Fibroblast of mammary gland (primary cell): ENCODE results near the gene CDHR3.
"Not testable (repeated sequence)": the region's sequence is repeated elsewhere in the genome, so short reads cannot be mapped to it uniquely, and the experiment has no call there.

Experiments used
- DNase-seq: peaks from one replicate; pipeline ENCODE4 v3.0.0-alpha.2; 2010; ENCODE audit warnings: low read depth
- H3K4me3 ChIP-seq: 2 replicates; pipeline ENCODE4 v1.5.1; 2011; ENCODE audit warnings: low read depth, mild to moderate bottlenecking, low read length, moderate library complexity; ENCODE audit not compliant: control insufficient read depth
- CTCF ChIP-seq: conservative IDR thresholded peaks from 2 replicates; pipeline ENCODE4 v1.5.1; 2011; ENCODE audit warnings: low read depth, low read length, inconsistent platforms; ENCODE audit not compliant: control insufficient read depth, insufficient read depth

CDHR3 gene

GRCh38 chr7:106003525-106004064 is 40.5 kb downstream of the CDHR3 start:
- TF ChIP-seq CTCF, result no peak
- DNase-seq, result no peak
- H3K4me3 ChIP-seq, result no peak overlapping the region

- DNase-seq, result no peak
- no peak overlapping the region for H3K4me3 ChIP-seq
- no peak for TF ChIP-seq CTCF
These were observed 43.8 kb downstream of the CDHR3 start for GRCh38 chr7:106006906-106007305.

GRCh38 chr7:106007796-106008195 is 44.7 kb downstream of the CDHR3 start:
- DNase-seq, H3K4me3 ChIP-seq: not testable (repeated sequence)

GRCh38 chr7:106009503-106010226 is 46.6 kb downstream of the CDHR3 start:
- TF ChIP-seq CTCF, result peak; percentile 68
- peak; percentile 98 for DNase-seq
- H3K4me3 ChIP-seq, result no peak overlapping the region

GRCh38 chr7:106010331-106010730 is 47.3 kb downstream of the CDHR3 start:
- no peak overlapping the region for H3K4me3 ChIP-seq
- no peak for TF ChIP-seq CTCF
- peak; percentile 29 for DNase-seq

- DNase-seq, result no peak
- H3K4me3 ChIP-seq, result no peak overlapping the region
- no peak for TF ChIP-seq CTCF
These were observed 47.8 kb downstream of the CDHR3 start for GRCh38 chr7:106010866-106011265.

GRCh38 chr7:106012184-106012583 is 49.1 kb downstream of the CDHR3 start:
- DNase-seq, result no peak
- TF ChIP-seq CTCF, result no peak
- H3K4me3 ChIP-seq, result no peak overlapping the region
